NB4 (cell line): ENCODE measurements around the gene RNF14.

ENCODE experiments used
- POLR2A ChIP-seq: IDR thresholded peaks from 2 replicates; pipeline ENCODE4 v1.6.1; 2011; ENCODE audit warnings: mild to moderate bottlenecking; ENCODE audit not compliant: insufficient read length; ENCODE audit errors: extremely low read depth
- TF ChIP-seq, protein P1 (sequence below): IDR thresholded peaks from 2 replicates; pipeline ENCODE4 v1.6.1; 2011; ENCODE audit warnings: low read depth, low read length
- TF ChIP-seq, protein P2 (sequence below): IDR thresholded peaks from one replicate; pipeline ENCODE4 v1.5.1; 2012; ENCODE audit warnings: low read depth, low read length

DNA sequence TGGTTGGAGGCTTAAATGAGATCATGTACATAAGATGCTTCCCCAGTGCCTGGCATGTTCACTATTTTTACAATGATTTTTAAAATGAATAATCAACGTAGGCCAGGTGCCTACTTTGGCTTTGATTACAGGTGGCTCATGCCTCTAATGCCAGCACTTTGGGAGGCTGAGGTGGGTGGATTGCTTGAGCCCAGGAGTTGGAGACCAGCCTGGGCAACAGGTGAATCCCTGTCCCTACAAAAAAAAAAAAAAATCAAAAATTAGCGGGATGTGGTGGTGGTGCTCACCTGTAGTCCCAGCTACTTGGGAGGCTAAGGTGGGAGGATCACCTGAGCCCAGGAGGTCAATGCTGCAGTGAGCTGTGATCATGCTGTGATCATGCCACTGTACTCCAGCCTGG is 20.1 kb upstream of the RNF14 start:
- TF ChIP-seq, protein P1, sequence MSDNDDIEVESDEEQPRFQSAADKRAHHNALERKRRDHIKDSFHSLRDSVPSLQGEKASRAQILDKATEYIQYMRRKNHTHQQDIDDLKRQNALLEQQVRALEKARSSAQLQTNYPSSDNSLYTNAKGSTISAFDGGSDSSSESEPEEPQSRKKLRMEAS: no peak
- TF ChIP-seq, protein P2, sequence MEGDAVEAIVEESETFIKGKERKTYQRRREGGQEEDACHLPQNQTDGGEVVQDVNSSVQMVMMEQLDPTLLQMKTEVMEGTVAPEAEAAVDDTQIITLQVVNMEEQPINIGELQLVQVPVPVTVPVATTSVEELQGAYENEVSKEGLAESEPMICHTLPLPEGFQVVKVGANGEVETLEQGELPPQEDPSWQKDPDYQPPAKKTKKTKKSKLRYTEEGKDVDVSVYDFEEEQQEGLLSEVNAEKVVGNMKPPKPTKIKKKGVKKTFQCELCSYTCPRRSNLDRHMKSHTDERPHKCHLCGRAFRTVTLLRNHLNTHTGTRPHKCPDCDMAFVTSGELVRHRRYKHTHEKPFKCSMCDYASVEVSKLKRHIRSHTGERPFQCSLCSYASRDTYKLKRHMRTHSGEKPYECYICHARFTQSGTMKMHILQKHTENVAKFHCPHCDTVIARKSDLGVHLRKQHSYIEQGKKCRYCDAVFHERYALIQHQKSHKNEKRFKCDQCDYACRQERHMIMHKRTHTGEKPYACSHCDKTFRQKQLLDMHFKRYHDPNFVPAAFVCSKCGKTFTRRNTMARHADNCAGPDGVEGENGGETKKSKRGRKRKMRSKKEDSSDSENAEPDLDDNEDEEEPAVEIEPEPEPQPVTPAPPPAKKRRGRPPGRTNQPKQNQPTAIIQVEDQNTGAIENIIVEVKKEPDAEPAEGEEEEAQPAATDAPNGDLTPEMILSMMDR: no peak
- no peak for TF ChIP-seq POLR2A
